Measurements from ENCODE around the gene SH2B2. TPM values are rescaled to one million over a fixed set of nuclear protein-coding genes. Genes with fewer than 3 reads are reported as not detected.

The SH2B2 gene
- total and polyA plus RNA-seq, 4 donors: 0.65 to 1.4 (median 1.0) TPM; not detected in 1

- Histone ChIP-seq H3K36me3 (ENCODE audit: control insufficient read depth in 4 of 4, insufficient read depth in 3 of 4, low read depth in 1 of 4, low read length in 3 of 4) (no peaks in the 10 kb centered on the region), H3K9ac (ENCODE audit: low read depth in 1 of 2, low read length in 2 of 2) (no peak overlapping the region), H3K4me1 (ENCODE audit: control insufficient read depth in 4 of 4, insufficient read depth in 4 of 4, low read length in 3 of 4) (no peaks in the 10 kb centered on the region), H3K27ac (ENCODE audit: low read depth in 1 of 2, low read length in 2 of 2) (no peak overlapping the region), H3K4me3 (ENCODE audit: low read depth in 1 of 3, low read length in 3 of 3) (no peak overlapping the region), H3K9me3 (ENCODE audit: control insufficient read depth in 4 of 4, low read length in 3 of 4) (no peaks in the 10 kb centered on the region), H3K27me3 (ENCODE audit: control insufficient read depth in 4 of 4, insufficient read depth in 4 of 4, low read length in 3 of 4) (no peaks in the 10 kb centered on the region)
- TF ChIP-seq JUND (IDR thresholded peaks at IDR 0.05): no peak
- TF ChIP-seq HNF4A (conservative IDR thresholded peaks at IDR 0.05): no peak
- TF ChIP-seq HNF4G (IDR thresholded peaks at IDR 0.05): no peak
- TF ChIP-seq, protein P1, sequence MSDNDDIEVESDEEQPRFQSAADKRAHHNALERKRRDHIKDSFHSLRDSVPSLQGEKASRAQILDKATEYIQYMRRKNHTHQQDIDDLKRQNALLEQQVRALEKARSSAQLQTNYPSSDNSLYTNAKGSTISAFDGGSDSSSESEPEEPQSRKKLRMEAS (IDR thresholded peaks at IDR 0.05): no peak
- TF ChIP-seq GABPA (IDR thresholded peaks at IDR 0.05 in 1 of 2, conservative IDR thresholded peaks at IDR 0.05 in 1 of 2): no peak
- no peak for TF ChIP-seq RXRA (IDR thresholded peaks at IDR 0.05)
- TF ChIP-seq ZBTB33 (IDR thresholded peaks at IDR 0.05): no peak
- no peak for TF ChIP-seq FOXA1 (IDR thresholded peaks at IDR 0.05)
- no peak for TF ChIP-seq EGR1 (IDR thresholded peaks at IDR 0.05; ENCODE audit: low read depth in 2 of 2)
- TF ChIP-seq, protein P2, sequence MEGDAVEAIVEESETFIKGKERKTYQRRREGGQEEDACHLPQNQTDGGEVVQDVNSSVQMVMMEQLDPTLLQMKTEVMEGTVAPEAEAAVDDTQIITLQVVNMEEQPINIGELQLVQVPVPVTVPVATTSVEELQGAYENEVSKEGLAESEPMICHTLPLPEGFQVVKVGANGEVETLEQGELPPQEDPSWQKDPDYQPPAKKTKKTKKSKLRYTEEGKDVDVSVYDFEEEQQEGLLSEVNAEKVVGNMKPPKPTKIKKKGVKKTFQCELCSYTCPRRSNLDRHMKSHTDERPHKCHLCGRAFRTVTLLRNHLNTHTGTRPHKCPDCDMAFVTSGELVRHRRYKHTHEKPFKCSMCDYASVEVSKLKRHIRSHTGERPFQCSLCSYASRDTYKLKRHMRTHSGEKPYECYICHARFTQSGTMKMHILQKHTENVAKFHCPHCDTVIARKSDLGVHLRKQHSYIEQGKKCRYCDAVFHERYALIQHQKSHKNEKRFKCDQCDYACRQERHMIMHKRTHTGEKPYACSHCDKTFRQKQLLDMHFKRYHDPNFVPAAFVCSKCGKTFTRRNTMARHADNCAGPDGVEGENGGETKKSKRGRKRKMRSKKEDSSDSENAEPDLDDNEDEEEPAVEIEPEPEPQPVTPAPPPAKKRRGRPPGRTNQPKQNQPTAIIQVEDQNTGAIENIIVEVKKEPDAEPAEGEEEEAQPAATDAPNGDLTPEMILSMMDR (IDR thresholded peaks at IDR 0.05; ENCODE audit: low read depth, low read length, missing input control): no peak
- TF ChIP-seq, protein P3, sequence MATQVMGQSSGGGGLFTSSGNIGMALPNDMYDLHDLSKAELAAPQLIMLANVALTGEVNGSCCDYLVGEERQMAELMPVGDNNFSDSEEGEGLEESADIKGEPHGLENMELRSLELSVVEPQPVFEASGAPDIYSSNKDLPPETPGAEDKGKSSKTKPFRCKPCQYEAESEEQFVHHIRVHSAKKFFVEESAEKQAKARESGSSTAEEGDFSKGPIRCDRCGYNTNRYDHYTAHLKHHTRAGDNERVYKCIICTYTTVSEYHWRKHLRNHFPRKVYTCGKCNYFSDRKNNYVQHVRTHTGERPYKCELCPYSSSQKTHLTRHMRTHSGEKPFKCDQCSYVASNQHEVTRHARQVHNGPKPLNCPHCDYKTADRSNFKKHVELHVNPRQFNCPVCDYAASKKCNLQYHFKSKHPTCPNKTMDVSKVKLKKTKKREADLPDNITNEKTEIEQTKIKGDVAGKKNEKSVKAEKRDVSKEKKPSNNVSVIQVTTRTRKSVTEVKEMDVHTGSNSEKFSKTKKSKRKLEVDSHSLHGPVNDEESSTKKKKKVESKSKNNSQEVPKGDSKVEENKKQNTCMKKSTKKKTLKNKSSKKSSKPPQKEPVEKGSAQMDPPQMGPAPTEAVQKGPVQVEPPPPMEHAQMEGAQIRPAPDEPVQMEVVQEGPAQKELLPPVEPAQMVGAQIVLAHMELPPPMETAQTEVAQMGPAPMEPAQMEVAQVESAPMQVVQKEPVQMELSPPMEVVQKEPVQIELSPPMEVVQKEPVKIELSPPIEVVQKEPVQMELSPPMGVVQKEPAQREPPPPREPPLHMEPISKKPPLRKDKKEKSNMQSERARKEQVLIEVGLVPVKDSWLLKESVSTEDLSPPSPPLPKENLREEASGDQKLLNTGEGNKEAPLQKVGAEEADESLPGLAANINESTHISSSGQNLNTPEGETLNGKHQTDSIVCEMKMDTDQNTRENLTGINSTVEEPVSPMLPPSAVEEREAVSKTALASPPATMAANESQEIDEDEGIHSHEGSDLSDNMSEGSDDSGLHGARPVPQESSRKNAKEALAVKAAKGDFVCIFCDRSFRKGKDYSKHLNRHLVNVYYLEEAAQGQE (IDR thresholded peaks at IDR 0.05): no peak
- TF ChIP-seq SP1 (IDR thresholded peaks at IDR 0.05): no peak
- DNase-seq (ENCODE audit: low spot score): no peak
- WGBS: 80% methylated on average over 14 of the region's 14 CpGs
Measured at GRCh38 chr7:102266541-102266940, 20.1 kb upstream of the SH2B2 start.

DNA sequence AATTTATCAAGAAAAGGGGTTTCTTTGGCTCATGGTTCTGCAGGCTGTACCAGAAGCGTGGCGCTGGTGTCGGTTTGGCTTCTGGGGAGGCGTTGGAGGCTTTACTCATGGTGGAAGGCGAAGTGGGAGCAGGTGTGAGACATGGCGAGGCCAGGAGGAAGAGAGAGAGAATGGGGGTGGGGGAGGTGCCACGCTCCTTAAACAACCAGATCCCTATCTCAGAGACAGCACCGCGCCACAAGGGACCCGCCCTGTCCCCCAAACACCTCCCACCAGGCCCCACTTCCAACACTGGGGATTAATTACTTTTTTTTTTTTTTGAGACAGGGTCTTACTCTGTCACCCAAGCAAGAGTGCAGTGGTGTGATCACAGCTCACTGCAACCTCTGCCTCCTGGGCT lies 18.0 kb upstream of the SH2B2 start:
- no peak for TF ChIP-seq YY1 (IDR thresholded peaks at IDR 0.05)
- TF ChIP-seq JUND (IDR thresholded peaks at IDR 0.05): no peak
- no peak for TF ChIP-seq TAF1 (conservative IDR thresholded peaks at IDR 0.05)
- TF ChIP-seq, protein P2 (IDR thresholded peaks at IDR 0.05; ENCODE audit: low read depth, low read length, missing input control): no peak
- no peak for TF ChIP-seq ZBTB33 (IDR thresholded peaks at IDR 0.05)
- TF ChIP-seq GABPA (IDR thresholded peaks at IDR 0.05 in 1 of 2, conservative IDR thresholded peaks at IDR 0.05 in 1 of 2): no peak
- no peak for TF ChIP-seq HNF4A (conservative IDR thresholded peaks at IDR 0.05)
- TF ChIP-seq, protein P1 (IDR thresholded peaks at IDR 0.05): no peak
- no peak for TF ChIP-seq SP1 (IDR thresholded peaks at IDR 0.05)
- TF ChIP-seq RAD21 (IDR thresholded peaks at IDR 0.05): no peak
- no peak for TF ChIP-seq EGR1 (IDR thresholded peaks at IDR 0.05; ENCODE audit: low read depth in 2 of 2)
- TF ChIP-seq NR2F2 (IDR thresholded peaks at IDR 0.05): no peak
- Histone ChIP-seq H3K27me3 (ENCODE audit: control insufficient read depth in 4 of 4, insufficient read depth in 4 of 4, low read length in 3 of 4) (no peaks in the 10 kb centered on the region), H3K4me1 (ENCODE audit: control insufficient read depth in 4 of 4, insufficient read depth in 4 of 4, low read length in 3 of 4) (no peaks in the 10 kb centered on the region), H3K9ac (ENCODE audit: low read depth in 1 of 2, low read length in 2 of 2) (no peak overlapping the region), H3K4me3 (ENCODE audit: low read depth in 1 of 3, low read length in 3 of 3) (no peak overlapping the region), H3K27ac (ENCODE audit: low read depth in 1 of 2, low read length in 2 of 2) (no peak overlapping the region), H3K9me3 (ENCODE audit: control insufficient read depth in 4 of 4, low read length in 3 of 4) (no peaks in the 10 kb centered on the region), H3K36me3 (ENCODE audit: control insufficient read depth in 4 of 4, insufficient read depth in 3 of 4, low read depth in 1 of 4, low read length in 3 of 4) (no peaks in the 10 kb centered on the region)
- 91% methylated on average over 10 of the region's 10 CpGs for WGBS
- DNase-seq (ENCODE audit: low spot score): no peak
